Measurements from ENCODE around the gene PLXNA2.

- no peak for TF ChIP-seq CTCF (IDR thresholded peaks at IDR 0.05)
- TF ChIP-seq POLR2A (IDR thresholded peaks at IDR 0.05) = no peak
Measured at GRCh38 chr1:208039536-208040332, 204.4 kb downstream of the PLXNA2 start.

Measured in esophagus squamous epithelium (tissue), 4 donors.